ENCODE data around the gene KCNC2.

GRCh38 chr12:75080582-75080981 is 129.1 kb downstream of the KCNC2 start:
- no peak for TF ChIP-seq POLR2A (IDR thresholded peaks at IDR 0.05)
- TF ChIP-seq CTCF (IDR thresholded peaks at IDR 0.05): no peak
